Measurements from ENCODE around the gene STX19.

DNA sequence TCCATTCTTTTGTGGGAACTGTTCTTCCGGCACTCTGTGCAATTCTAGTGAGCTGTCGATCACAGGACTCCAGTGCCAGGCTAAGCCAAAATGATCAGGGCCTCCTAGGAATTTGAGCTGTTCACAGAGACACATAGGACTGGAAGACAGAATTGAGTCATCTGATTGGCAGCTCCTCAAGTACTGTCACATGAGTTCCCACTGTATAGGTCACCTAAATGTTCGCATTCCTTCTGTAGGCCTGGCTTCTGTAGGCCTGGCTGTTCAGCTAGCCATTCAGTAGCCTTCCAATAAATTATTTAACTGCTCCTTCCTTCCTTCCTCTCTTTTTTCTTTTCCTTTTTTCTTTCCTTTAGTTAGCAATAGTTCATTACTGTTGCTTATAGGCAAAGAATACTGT is 59.0 kb downstream of the STX19 start:
- no peak for TF ChIP-seq EZH2phosphoT487 (IDR thresholded peaks at IDR 0.05; ENCODE audit: borderline replicate concordance, low read length)
- no peak for TF ChIP-seq EZH2 (IDR thresholded peaks at IDR 0.05; ENCODE audit: low read length, unreplicated experiment)
